HCT116 (cell line): ENCODE data around the gene CPNE8. TPM values are rescaled to one million over a fixed set of nuclear protein-coding genes. Genes with fewer than 3 reads are reported as not detected.

Experiments used
- ATAC-seq: fragments of 200-7000 bp; cut with Tn5 transposase; 2 replicates; pipeline ENCODE4 v1.9.1; 2020; ENCODE audit warnings: mild to moderate bottlenecking, moderate library complexity
- BruUV-seq: library from RNA; stranded (reverse); fragments of 400-500 nt; replicated peaks from 2 replicates; lab custom pipeline; 2021; lab: Mats Ljungman, UMichigan
- CTCF ChIA-PET: fragments of 300-600 bp; sonication (Branson Sonifier 250); formaldehyde crosslinking; loops from one replicate; lab custom pipeline; 2021; ENCODE audit warnings: antibody characterized with exemption; lab: Charles Lee
- POLR2A ChIA-PET: fragments of 300-600, 350-600 bp; sonication (Branson Sonifier 250); formaldehyde crosslinking; loops from one replicate; lab custom pipeline; 2021; ENCODE audit warnings: antibody characterized with exemption; lab: Charles Lee
- RAD21 ChIA-PET, 2 experiments: fragments of 300-600 bp; sonication (Branson Sonifier 250); formaldehyde crosslinking; loops; one replicate each; lab custom pipeline; 2023; ENCODE audit warnings: low total read pairs in 2 of 2; ENCODE audit not compliant: uncharacterized antibody in 2 of 2, unreplicated experiment in 2 of 2, low non-redundant PET in 1 of 2; lab: Charles Lee
- DNase-seq: peaks from one replicate; pipeline ENCODE4 v3.0.0-alpha.2; 2010; ENCODE audit warnings: low read depth, low spot score
- H2AFZ ChIP-seq: fragments of 200-600 bp; shearing (Covaris generic), sonication (generic); 2 replicates; pipeline ENCODE4 v1.6.1; 2017; ENCODE audit warnings: low read depth, mixed run types, mixed read lengths, antibody characterized with exemption, low read length; ENCODE audit not compliant: poor library complexity, severe bottlenecking
- H3K27ac ChIP-seq: 2 replicates; pipeline ENCODE4 v1.5.1; 2012; ENCODE audit warnings: low read depth, low read length
- H3K27me3 ChIP-seq: fragments of 200-600 bp; sonication (generic); 2 replicates; pipeline ENCODE4 v1.6.1; 2016; ENCODE audit warnings: mixed run types, low read length, mixed read lengths; ENCODE audit not compliant: insufficient read depth
- H3K36me3 ChIP-seq, 2 experiments: fragments of 200-500 bp in 1 of 2; fragments of 200-600 bp in 1 of 2; sonication (Bioruptor generic) in 1 of 2; sonication (generic) in 1 of 2; 2 replicates each; pipeline versions ENCODE4 v1.5.1 to v1.6.1; 2014 to 2016; ENCODE audit warnings: low read length in 2 of 2, inconsistent platforms in 1 of 2, mixed read lengths in 1 of 2, mixed run types in 1 of 2; ENCODE audit not compliant: insufficient read depth in 2 of 2, control insufficient read depth in 1 of 2
- H3K4me1 ChIP-seq, 2 experiments: fragments of 200-600 bp in 1 of 2; sonication (generic) in 1 of 2; 2 replicates each; pipeline versions ENCODE4 v1.5.1 to v1.6.1; 2012 to 2017; ENCODE audit warnings: low read length in 2 of 2, inconsistent platforms in 1 of 2, mild to moderate bottlenecking in 1 of 2, mixed read lengths in 1 of 2, mixed run types in 1 of 2, moderate library complexity in 1 of 2; ENCODE audit not compliant: insufficient read depth in 2 of 2, control insufficient read depth in 1 of 2
- H3K4me2 ChIP-seq: fragments of 200-600 bp; sonication (generic); 2 replicates; pipeline ENCODE4 v1.6.1; 2017; ENCODE audit warnings: mixed run types, low read length, mixed read lengths
- H3K4me3 ChIP-seq, 2 experiments: fragments of 200-600 bp in 1 of 2; sonication (generic) in 1 of 2; replicated peaks in 1 of 2; 2 replicates each; pipeline ENCODE4 v1.5.1; 2011 to 2016; ENCODE audit warnings: low read length in 2 of 2, control low read depth in 1 of 2, low read depth in 1 of 2, mild to moderate bottlenecking in 1 of 2, mixed read lengths in 1 of 2, mixed run types in 1 of 2
- H3K79me2 ChIP-seq: fragments of 200-600 bp; sonication (generic); 2 replicates; pipeline ENCODE4 v1.6.1; 2017; ENCODE audit warnings: mild to moderate bottlenecking, mixed run types, low read length, moderate library complexity, mixed read lengths; ENCODE audit not compliant: insufficient read depth
- H3K9ac ChIP-seq: fragments of 200-600 bp; sonication (generic); 2 replicates; pipeline ENCODE4 v1.6.1; 2016; ENCODE audit warnings: low read length, mixed read lengths
- H3K9me2 ChIP-seq: fragments of 200-600 bp; sonication (generic), shearing (Covaris generic); 2 replicates; pipeline ENCODE4 v1.6.1; 2017; ENCODE audit warnings: mixed run types, mild to moderate bottlenecking, moderate library complexity; ENCODE audit not compliant: insufficient read depth
- H3K9me3 ChIP-seq, 2 experiments: fragments of 200-500 bp in 1 of 2; fragments of 200-600 bp in 1 of 2; sonication (Bioruptor generic) in 1 of 2; sonication (generic) in 1 of 2; 2 replicates each; pipeline ENCODE4 v1.6.1; 2014 to 2017; ENCODE audit warnings: low read length in 2 of 2, mixed read lengths in 2 of 2, inconsistent platforms in 1 of 2, low read depth in 1 of 2, mild to moderate bottlenecking in 1 of 2, mixed run types in 1 of 2, moderate library complexity in 1 of 2; ENCODE audit not compliant: control insufficient read depth in 1 of 2, insufficient read depth in 1 of 2
- H4K20me1 ChIP-seq: fragments of 200-600 bp; sonication (generic), shearing (Covaris generic); 2 replicates; pipeline ENCODE4 v1.6.1; 2017; ENCODE audit warnings: mixed run types, mild to moderate bottlenecking, moderate library complexity; ENCODE audit not compliant: insufficient read depth
- CEBPB ChIP-seq: IDR thresholded peaks from 2 replicates; pipeline ENCODE4 v1.6.1; 2012; ENCODE audit warnings: low read depth
- EGR1 ChIP-seq: IDR thresholded peaks from 2 replicates; pipeline ENCODE4 v1.6.1; 2012; ENCODE audit warnings: low read depth
- ELF1 ChIP-seq: IDR thresholded peaks from 2 replicates; pipeline ENCODE4 v1.6.1; 2012; ENCODE audit warnings: low read depth, borderline replicate concordance
- EZH2 ChIP-seq: fragments of 200-600 bp; sonication (generic); IDR thresholded peaks from 2 replicates; pipeline ENCODE4 v1.6.1; 2017; ENCODE audit warnings: antibody characterized with exemption, mixed run types
- FOSL1 ChIP-seq: IDR thresholded peaks from 2 replicates; pipeline ENCODE4 v1.6.1; 2012; ENCODE audit warnings: low read depth
- POLR2A ChIP-seq: IDR thresholded peaks from 2 replicates; pipeline ENCODE4 v1.7.0; 2011; ENCODE audit warnings: borderline replicate concordance; ENCODE audit not compliant: insufficient read depth, insufficient read length; ENCODE audit errors: extremely low read depth
- SRF ChIP-seq: IDR thresholded peaks from 2 replicates; pipeline ENCODE4 v1.6.1; 2012; ENCODE audit warnings: low read depth
- TCF7L2 ChIP-seq: IDR thresholded peaks from 2 replicates; pipeline ENCODE4 v1.7.0; 2011; ENCODE audit warnings: borderline replicate concordance, inconsistent platforms; ENCODE audit not compliant: insufficient read depth, insufficient read length; ENCODE audit errors: extremely low read depth
- YY1 ChIP-seq: IDR thresholded peaks from 2 replicates; pipeline ENCODE4 v1.6.1; 2011; ENCODE audit warnings: low read length, low read depth, moderate library complexity, mild to moderate bottlenecking; ENCODE audit not compliant: insufficient replicate concordance; ENCODE audit errors: extremely low read depth
- ZNF274 ChIP-seq: fragments of 200-500 bp; sonication (Bioruptor generic); IDR thresholded peaks from 2 replicates; pipeline ENCODE4 v1.6.1; 2014; ENCODE audit warnings: mild to moderate bottlenecking, low read depth, low read length, inconsistent platforms
- intact Hi-C: fragments of 100-400 bp; cut with micrococcal nuclease; formaldehyde crosslinking; loops from 2 replicates; pipeline ENCODE4 v1.10.0; 2022
- total RNA-seq: library from RNA; stranded (reverse); gene quantifications from one replicate; pipeline ENCODE4 v1.2.1, GENCODE V29; 2021; ENCODE audit not compliant: unreplicated experiment
- TF ChIP-seq, protein P1 (sequence below): IDR thresholded peaks from 2 replicates; pipeline ENCODE4 v1.6.1; 2011; ENCODE audit warnings: mild to moderate bottlenecking, low read length, moderate library complexity; ENCODE audit not compliant: insufficient replicate concordance; ENCODE audit errors: extremely low read depth
- TF ChIP-seq, protein P2 (sequence below): IDR thresholded peaks from 2 replicates; pipeline ENCODE4 v1.6.1; 2012

The CPNE8 gene
- total RNA-seq, 1 experiment from 2014 or later: 14.2 TPM

DNA sequence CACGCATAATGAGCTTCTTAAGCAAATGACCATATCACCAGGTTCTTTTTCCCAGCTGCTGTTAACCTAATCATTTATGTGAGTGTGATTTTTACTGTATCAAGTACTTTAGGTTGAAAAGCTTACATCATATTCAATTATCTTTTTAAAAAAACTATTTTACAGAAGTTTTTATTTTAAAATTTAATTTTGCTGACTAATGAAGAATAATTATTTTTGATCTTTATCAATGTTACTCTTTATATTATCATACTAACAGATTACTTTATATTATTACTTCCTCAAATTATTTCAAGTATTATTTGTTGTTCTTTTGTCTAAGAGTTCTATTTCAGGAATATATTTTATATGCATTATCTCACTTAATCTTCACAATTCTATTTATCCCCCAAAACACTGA, 236.3 kb downstream of the CPNE8 start:
- POLR2A ChIA-PET: no interaction called here

More for the DNA sequence above, 236.3 kb downstream of the CPNE8 start:
- no TSS peak for BruUV-seq
- ChIA-PET CTCF (no interaction called here), RAD21 (no interaction called here)
- no peak for DNase-seq
- no peak overlapping the region for H2AFZ ChIP-seq
- H3K4me1 ChIP-seq: no peaks in the 10 kb centered on the region
- no peak overlapping the region for H3K9ac ChIP-seq
- H3K4me3 ChIP-seq: no peak overlapping the region
- H4K20me1 ChIP-seq: no peaks in the 10 kb centered on the region
- H3K9me3 ChIP-seq: no peaks in the 10 kb centered on the region
- no peaks in the 10 kb centered on the region for H3K9me2 ChIP-seq
- no peaks in the 10 kb centered on the region for H3K27me3 ChIP-seq
- H3K36me3 ChIP-seq: no peaks in the 10 kb centered on the region
- H3K4me2 ChIP-seq: no peak overlapping the region
- ATAC-seq: no peak
- TF ChIP-seq ZNF274: no peak
- TF ChIP-seq, protein P1, sequence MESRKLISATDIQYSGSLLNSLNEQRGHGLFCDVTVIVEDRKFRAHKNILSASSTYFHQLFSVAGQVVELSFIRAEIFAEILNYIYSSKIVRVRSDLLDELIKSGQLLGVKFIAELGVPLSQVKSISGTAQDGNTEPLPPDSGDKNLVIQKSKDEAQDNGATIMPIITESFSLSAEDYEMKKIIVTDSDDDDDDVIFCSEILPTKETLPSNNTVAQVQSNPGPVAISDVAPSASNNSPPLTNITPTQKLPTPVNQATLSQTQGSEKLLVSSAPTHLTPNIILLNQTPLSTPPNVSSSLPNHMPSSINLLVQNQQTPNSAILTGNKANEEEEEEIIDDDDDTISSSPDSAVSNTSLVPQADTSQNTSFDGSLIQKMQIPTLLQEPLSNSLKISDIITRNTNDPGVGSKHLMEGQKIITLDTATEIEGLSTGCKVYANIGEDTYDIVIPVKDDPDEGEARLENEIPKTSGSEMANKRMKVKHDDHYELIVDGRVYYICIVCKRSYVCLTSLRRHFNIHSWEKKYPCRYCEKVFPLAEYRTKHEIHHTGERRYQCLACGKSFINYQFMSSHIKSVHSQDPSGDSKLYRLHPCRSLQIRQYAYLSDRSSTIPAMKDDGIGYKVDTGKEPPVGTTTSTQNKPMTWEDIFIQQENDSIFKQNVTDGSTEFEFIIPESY: no peak
- no peak for TF ChIP-seq SRF
- no peak for TF ChIP-seq ELF1
- TF ChIP-seq, protein P2, sequence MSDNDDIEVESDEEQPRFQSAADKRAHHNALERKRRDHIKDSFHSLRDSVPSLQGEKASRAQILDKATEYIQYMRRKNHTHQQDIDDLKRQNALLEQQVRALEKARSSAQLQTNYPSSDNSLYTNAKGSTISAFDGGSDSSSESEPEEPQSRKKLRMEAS: no peak
- no peak for TF ChIP-seq FOSL1
- TF ChIP-seq TCF7L2: no peak
- TF ChIP-seq CEBPB: no peak
- TF ChIP-seq YY1: no peak
- TF ChIP-seq EGR1: no peak
- TF ChIP-seq POLR2A: no peak
- TF ChIP-seq EZH2: no peak
- H3K79me2 ChIP-seq: no peaks in the 10 kb centered on the region
- intact Hi-C loops: no loop called here
- H3K27ac ChIP-seq: no peak overlapping the region
